Skeletal muscle cell (primary cell): ENCODE results near the gene MXRA5.
"Not testable (repeated sequence)": the region's sequence is repeated elsewhere in the genome, so short reads cannot be mapped to it uniquely, and the experiment has no call there.

Experiments used
- DNase-seq: peaks from one replicate; pipeline ENCODE4 v3.0.0-alpha.2; 2010; ENCODE audit warnings: low read depth
- H3K4me3 ChIP-seq: 2 replicates; pipeline ENCODE4 v1.5.1; 2011; ENCODE audit warnings: low read depth, mild to moderate bottlenecking, control low read depth, low read length, moderate library complexity

The MXRA5 gene

GRCh38 chrX:3346501-3347259 lies at the start of gene MXRA5:
Gene MXRA5 (minus strand): TSS chrX:3346652. CDS start chrX:3343833, 2,819 bp downstream.
- DNase-seq = no peak
- peak within 1 kb of the TSS; percentile 42 for H3K4me3 ChIP-seq

- DNase-seq = peak; percentile 30
- H3K4me3 ChIP-seq = no peak overlapping the region
These were observed 47.2 kb upstream of the MXRA5 start for GRCh38 chrX:3393581-3394111.

- no peak for DNase-seq
- H3K4me3 ChIP-seq = no peak overlapping the region
These were observed 46.7 kb upstream of the MXRA5 start for GRCh38 chrX:3393178-3393577.

- no peak overlapping the region for H3K4me3 ChIP-seq
- no peak for DNase-seq
These were observed 42.0 kb upstream of the MXRA5 start for GRCh38 chrX:3388457-3388856.

- H3K4me3 ChIP-seq = no peak overlapping the region
- DNase-seq = no peak
These were observed 37.9 kb upstream of the MXRA5 start for GRCh38 chrX:3384327-3384726.

- H3K4me3 ChIP-seq = no peak overlapping the region
These were observed 34.2 kb upstream of the MXRA5 start for GRCh38 chrX:3380603-3381002.

GRCh38 chrX:3379111-3379510 lies 32.7 kb upstream of the MXRA5 start:
- DNase-seq = no peak
- no peak overlapping the region for H3K4me3 ChIP-seq

More at GRCh38 chrX:3380603-3381002, 34.2 kb upstream of the MXRA5 start:
- no peak for DNase-seq

GRCh38 chrX:3378156-3378555 lies 31.7 kb upstream of the MXRA5 start:
- H3K4me3 ChIP-seq = no peak overlapping the region
- DNase-seq = no peak

GRCh38 chrX:3377560-3377959 lies 31.1 kb upstream of the MXRA5 start:
- DNase-seq = no peak
- H3K4me3 ChIP-seq = no peak overlapping the region

GRCh38 chrX:3375878-3376508 lies 29.5 kb upstream of the MXRA5 start:
- not testable (repeated sequence) for DNase-seq, H3K4me3 ChIP-seq

GRCh38 chrX:3374108-3374800 lies 27.8 kb upstream of the MXRA5 start:
- no peak for DNase-seq
- H3K4me3 ChIP-seq = no peak overlapping the region

- H3K4me3 ChIP-seq = no peak overlapping the region
- no peak for DNase-seq
These were observed 24.7 kb upstream of the MXRA5 start for GRCh38 chrX:3371163-3371562.

GRCh38 chrX:3370656-3371055 lies 24.2 kb upstream of the MXRA5 start:
- DNase-seq = no peak

GRCh38 chrX:3362956-3363355 lies 16.5 kb upstream of the MXRA5 start:
- H3K4me3 ChIP-seq = no peak overlapping the region
- no peak for DNase-seq

More at GRCh38 chrX:3370656-3371055, 24.2 kb upstream of the MXRA5 start:
- H3K4me3 ChIP-seq = no peak overlapping the region

GRCh38 chrX:3360881-3361280 lies 14.4 kb upstream of the MXRA5 start:
- no peak for DNase-seq
- no peak overlapping the region for H3K4me3 ChIP-seq

- DNase-seq, H3K4me3 ChIP-seq: not testable (repeated sequence)
These were observed 6.3 kb upstream of the MXRA5 start for GRCh38 chrX:3352741-3353140.

- no peak for DNase-seq
- H3K4me3 ChIP-seq = no peak overlapping the region
These were observed 4.8 kb upstream of the MXRA5 start for GRCh38 chrX:3351276-3351675.

GRCh38 chrX:3348191-3348590 lies 1.7 kb upstream of the MXRA5 start:
- DNase-seq = no peak
- no peak overlapping the region for H3K4me3 ChIP-seq

GRCh38 chrX:3345281-3346191 lies 916 bp downstream of the MXRA5 start:
- no peak for DNase-seq
- H3K4me3 ChIP-seq = peak overlapping the region; percentile 42
